GM19438 (cell line): ENCODE measurements around the gene KCTD10.
A peak's percentile ranks its signal among the peaks of the same experiment; 100 is the strongest.

Source experiments
- ATAC-seq: cut with Tn5 transposase; IDR thresholded peaks from one replicate; pipeline ENCODE4 v1.9.1; 2021; ENCODE audit warnings: low read depth; ENCODE audit not compliant: unreplicated experiment

KCTD10 gene, protein sequence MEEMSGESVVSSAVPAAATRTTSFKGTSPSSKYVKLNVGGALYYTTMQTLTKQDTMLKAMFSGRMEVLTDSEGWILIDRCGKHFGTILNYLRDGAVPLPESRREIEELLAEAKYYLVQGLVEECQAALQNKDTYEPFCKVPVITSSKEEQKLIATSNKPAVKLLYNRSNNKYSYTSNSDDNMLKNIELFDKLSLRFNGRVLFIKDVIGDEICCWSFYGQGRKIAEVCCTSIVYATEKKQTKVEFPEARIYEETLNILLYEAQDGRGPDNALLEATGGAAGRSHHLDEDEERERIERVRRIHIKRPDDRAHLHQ

DNA sequence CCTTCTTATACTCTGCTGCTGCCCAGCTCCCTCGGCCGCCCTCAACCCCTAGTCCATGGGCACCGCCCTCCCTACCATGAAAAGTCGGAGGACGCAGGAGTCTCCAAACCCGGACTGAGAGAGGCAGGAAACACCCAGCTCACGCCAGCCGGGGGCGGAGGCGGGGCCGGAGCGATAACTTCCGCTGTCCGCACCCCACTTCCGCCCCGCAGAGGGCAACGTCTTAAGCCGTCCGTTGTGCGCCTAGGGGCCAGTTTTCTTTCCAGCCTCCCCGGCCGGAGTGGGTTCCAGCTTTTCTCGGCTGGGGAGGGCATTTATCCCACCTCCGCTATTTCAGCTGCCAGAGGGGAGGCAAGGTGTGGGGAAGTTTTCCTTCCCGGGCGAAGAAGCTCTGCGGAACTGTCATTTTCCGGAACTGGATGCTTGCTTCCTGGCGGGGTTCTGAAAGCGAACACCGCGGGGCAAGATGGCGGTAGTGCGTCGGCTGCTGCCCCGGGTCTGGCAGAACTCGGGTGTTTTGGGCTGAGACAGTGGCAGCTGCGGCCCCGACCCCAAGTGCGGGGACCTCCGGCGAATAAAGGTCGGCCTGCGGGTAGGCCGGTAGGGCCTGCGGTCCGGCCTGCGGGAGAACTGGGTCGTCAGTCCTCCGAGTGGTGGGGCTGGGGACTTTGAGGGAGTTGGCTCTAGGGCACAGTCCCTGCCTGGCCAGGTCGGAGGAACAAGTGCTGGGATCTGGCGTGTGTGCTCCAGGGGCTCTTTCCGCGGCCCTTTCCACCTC, at the start of gene KCTD10, which contains the start of gene UBE3B:
Gene KCTD10 (minus strand): TSS at position 116 of the 778 bp plus-strand sequence. CDS start 38 bp downstream, at position 78.
Gene UBE3B (plus strand): TSS at position 450 of the 778 bp plus-strand sequence. CDS start 5,918 bp downstream, outside the sequence.
- peak; percentile 90 for ATAC-seq

DNA sequence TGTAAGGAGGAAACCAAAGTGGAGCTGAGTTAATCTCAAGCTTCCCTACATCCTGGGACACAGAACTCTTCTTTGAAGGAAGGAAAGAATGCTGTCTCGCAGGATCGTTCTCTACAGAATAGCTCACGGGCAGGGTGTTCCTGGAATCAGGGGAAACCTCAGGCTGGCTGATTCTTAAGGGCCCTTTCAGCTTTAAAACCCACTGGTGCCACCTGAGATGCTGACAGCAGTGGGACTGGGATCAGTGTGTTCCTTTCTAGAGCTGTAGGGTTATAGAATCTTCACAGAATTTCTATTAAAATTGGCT, 48.1 kb upstream of the KCTD10 start:
- no peak for ATAC-seq

DNA sequence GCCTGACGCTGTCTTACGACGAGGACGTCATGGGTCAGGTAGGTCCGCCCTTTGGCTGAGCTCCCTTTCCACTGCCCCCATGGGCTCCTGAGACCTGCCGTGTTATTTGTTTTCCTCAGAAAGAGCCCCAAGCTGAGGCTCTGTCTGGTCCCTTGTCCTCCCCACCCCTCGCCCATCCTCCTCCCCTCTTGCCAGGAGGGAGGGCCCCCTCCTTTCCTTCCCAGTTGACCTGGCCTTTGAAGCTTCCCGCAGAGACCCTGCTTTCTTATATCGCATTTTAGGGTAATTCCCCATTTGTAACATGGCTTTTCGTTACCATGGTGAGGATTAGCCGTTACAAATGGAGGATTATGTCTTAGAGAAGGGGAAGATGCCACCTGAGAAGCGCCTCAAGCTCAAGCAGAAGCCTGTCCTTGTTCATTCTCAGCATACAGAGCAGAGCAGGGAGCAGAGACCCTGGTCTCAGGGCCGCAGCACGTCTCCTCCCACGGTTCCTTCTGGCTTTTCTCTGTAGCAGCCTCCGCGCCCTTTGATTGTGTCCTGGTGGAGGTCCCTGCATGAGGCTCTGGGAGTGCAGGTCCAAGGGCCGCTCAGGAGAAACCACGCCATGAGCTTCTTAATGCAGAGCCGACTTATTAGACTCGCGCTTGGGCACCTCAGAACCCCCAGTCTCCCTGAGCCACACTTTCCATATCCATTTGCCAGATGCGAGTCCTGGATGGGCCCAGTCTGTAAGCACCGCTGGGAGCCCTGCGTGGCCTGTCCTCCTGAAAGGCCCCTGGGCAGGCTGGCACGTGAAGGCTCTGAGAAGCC, 47.6 kb upstream of the KCTD10 start:
- no peak for ATAC-seq

DNA sequence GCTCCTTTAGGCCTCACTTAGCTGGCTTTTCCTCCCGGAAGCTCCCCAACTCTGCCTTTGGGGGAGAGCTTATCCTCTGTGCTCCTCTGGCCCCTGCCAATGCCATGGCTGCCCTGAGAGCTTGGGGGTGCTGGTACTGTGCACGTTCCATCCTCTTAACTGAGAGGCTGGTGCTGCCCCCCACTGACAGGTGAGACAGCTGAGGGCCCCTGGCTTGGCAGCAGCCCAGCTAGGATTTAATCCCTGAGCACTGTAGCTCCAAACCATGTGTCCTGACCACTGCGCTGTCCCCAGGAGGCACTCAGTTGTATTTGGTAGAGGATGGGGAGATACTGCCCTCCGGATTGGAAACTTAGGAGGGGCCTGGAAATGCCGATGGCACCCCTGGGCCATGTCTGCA, 46.4 kb upstream of the KCTD10 start:
- ATAC-seq = no peak

DNA sequence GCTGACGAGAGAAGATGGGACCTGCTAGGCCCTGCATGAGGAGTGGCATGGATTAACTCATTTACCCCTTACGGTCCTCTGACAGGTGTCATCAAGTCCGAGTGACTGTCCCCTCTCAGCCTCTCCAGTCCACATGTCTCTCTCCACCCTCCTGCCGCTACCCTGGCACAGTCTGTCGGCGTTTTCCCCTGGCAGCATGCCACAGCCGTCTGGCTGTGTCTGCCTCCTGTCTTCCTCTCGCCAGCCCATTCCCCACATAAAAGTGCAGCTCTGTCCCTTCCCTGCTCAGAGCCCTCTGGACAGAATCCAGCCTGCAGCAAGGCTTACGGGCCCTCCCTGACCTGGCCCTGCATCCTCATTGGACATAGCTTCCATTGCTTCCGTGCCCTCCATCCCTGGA, 46.0 kb upstream of the KCTD10 start:
- ATAC-seq = no peak

DNA sequence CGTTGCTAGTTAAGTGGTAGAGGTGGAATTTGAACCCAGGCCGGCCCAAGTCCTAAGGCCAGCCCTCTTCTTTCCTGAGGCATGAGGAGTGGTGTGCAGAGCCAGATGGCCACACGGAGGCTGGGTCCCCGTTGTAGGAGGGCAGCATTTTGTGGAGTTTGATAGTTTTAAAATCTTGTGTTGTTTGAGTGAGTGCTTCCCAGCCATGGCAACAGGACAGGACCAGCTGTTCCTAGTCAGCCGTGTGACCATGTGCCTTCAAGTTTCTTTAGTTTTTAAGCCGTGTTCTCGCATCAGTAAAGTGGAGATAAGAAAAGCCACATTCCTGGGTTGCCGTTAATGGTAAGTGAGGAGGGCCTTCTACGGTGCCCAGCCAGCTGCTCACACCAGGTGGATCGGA, 44.7 kb upstream of the KCTD10 start:
- ATAC-seq = no peak

DNA sequence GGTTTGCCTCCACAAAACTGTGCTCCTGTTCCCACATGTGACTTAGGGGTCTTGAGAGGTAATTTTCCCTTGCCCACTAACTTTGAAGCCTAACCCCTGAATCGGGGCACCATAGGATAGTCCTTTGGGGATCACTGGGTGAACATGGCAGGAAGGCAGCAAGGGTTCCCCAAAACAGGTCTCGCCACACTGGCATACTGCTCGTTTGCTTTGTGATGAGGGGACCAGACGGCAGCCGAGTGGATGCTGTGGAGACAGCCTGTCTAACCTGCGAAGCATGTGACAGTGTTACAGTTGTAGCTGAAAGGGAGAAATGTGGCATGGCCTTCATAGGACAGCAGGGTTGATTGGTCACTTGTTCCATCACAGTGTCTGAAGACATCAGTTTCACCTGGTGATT, 42.7 kb upstream of the KCTD10 start:
- no peak for ATAC-seq

DNA sequence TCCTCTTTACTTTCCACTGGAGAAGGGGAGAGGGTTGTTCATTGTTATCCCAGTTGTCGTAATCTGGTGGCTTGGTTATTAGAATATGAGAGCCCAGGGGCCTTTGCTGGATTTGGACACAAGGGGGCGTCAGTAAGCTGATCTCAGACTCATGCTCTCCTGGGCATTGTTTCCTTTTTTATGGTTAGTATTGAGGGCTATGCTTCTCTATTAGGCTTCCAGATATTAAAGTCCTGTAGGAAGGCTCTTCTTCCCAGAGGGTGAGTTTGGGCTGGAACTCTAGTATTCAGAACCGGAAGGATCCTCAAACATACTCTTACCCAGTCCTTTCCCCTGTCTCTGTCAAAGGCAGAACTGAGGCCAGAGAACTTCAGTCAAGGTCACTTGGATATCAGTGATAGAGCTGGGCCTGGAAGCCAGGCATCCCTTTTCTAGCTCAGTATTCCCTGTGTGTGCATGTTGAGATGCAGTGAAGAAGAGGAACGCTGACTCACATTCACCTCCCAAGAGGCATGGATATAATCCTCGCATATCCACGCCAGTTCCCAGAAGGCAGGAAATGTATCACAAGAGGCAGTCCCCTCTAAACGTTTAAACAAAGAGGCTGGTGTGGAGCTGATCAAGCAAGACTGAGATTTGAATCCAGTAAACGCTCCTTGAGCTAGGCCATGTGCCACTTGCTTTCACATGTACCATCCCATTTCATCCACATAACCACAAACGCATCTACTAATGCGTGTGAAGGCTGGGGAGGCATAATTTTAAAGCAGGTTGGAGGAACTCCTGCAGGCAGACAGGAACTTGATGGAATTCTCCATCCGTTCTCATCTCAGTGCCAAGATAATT, 41.9 kb upstream of the KCTD10 start:
- ATAC-seq = no peak

DNA sequence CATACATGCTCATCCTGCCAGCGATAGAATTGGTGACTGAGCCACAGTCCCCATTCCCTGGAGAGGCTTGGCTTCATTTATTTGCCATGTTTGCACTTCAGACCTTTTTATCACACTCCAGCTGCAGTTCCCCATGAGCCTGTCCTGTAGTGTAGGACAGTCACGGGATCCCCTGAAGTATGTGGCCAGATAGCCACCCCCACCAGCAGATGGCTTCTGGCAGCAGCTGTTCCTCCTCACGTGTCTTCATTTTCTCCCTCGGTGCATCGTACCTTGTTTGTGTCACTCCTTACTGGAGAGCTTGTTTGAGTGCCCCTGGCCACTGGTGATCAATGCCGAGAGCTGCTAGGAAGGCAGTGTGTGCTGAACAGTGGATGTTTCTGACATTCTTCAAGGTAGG, 40.5 kb upstream of the KCTD10 start:
- no peak for ATAC-seq

DNA sequence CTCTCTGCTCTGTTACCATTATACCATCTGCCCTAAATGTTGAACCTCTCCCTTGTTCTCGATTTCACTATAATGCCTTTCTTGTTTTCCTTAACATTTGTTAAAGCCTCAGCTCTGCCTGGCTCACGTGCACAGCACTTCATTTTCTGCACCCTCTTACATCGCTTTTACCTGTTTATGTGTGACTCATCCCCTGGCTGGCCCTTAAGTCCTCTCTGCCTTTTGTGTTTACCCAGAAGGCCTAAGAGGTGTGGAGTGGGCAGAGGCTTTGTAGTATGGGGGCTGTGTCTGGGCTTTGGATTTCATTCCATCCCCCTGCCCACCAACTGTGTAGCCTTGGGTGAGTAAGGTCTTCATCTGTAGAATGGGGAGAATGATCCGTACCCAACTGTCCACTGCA, 36.9 kb upstream of the KCTD10 start:
- ATAC-seq = no peak

DNA sequence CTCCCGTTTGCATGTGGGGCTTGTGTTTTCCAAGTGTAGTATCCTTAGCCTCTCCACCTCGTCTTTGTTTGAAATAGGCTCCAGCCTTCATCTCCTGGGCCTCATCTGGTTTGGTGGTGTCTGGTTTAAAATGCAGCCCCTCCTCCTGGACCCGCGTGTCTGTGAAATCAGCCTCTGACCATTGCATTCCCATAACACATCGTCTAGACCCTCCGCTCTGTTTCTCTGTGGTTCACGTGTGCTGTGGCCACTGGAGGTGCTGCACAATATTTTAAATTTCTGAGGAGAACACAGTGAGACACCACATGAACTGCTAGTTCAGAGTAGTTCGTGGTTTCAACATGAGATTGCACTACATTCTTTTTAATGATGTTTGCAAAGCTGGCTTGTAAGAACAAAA, 36.0 kb upstream of the KCTD10 start:
- no peak for ATAC-seq

DNA sequence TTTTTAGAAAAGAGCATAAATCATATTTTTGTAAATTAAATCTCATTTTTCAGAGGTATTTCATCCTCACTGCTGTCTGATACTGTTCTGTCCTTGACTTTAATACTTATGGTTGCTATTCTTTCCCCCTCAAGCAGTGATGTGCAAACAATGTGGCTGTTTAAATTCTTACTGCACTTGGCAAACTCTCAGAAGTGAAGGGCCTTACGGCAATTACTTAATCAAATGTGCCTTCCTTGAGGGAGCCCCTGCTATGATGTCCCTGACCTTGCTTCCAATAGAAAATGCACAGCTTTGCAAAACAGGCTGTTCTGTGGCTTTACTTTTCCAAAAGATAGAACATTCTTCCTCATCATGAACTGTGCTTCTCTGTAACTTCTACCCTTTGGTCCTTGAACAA, 35.5 kb upstream of the KCTD10 start:
- no peak for ATAC-seq

DNA sequence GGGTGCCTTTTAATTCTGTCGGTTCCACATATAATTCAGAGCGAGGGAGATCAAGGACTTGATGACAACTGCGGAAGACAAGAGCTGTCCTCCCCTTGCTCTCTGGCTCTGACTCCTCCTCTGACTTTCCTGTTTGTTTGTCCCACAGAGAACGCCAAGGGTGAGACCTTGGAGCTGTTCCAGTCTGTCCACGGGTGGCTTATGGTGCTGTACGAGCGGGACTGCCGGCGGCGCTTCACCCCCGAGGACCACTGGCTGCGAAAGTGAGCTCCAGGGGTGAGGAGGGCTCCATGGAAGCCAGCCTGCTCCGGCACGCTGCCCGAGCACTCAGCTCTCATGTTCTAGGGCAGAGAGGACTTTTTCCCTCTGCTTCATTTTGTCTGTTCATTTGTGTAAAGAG, 33.1 kb upstream of the KCTD10 start:
- no peak for ATAC-seq

DNA sequence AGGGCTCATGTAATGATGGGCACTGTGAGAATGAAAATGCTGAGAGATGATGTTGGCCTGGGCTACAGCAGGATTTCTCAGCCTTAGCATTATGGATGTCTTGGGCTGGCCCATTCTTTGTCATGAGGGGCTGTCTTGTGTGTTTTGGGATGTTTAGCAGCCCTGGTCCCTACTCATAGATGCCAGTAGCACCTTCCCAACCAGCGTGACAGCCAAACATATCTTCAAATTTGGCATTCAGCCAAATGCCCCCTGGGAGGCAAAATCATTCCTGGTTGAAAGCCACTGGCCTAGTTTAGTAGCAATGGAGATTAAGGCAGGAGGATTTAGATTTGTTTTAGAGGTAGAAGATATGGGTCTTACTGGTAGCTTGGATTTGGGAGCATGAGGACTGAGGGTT, 27.0 kb upstream of the KCTD10 start:
- ATAC-seq = no peak

DNA sequence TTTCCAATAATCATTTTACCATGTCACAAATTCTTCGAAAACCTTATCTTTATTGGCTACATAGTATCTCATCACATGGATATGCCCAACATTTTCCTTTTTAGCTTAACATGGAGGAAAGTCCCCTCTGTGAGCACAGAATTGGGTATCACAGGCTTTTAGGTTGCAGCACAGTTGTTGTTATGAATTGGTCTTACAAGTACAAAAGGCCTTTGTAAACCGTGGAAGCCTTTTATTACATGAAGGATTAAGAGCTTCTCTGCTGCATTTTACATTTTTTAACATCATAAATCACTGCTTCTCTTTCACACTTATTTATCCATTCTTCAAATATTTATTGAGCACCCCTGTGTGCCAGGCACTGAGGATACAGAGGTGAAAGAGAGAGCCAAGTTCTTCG, 26.5 kb upstream of the KCTD10 start:
- ATAC-seq = no peak

DNA sequence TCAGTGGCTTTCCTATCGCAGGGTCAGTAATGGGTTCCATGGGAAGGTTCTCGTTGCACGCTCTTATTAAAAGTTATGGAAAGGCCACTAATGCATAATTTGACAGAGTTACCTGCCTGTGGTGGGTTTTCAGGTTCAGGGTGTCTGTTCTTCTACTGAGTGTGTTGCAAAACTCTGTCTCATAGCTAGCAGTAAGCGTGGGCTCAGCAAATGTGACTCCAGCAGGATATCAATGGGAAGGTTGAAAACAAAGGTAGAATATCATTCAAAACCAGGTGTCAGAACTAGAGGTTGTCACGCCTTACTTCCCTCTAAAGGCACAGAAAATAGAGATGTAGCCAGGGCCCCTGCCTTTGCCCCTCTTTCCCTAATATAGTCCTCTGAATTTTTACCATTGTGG, 25.2 kb upstream of the KCTD10 start:
- no peak for ATAC-seq

DNA sequence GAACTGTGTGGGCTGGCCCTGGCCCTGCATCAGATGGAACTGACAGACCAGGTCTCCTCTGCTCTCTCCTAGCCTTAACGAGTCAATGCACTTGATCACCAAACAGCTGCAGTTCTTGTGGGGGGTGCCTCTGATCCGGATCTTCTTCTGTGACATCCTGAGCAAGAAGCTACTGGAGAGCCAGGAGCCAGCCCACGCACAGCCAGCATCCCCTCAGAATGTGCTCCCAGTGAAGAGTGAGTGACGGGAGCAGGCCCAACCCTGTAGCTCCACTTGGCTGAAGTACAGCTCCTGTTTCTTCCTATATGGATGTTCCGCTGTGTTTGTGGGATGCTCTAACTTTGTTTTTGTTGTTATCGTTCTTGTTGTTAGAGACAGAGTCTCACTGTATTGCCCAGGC, 24.2 kb upstream of the KCTD10 start:
- ATAC-seq = no peak

DNA sequence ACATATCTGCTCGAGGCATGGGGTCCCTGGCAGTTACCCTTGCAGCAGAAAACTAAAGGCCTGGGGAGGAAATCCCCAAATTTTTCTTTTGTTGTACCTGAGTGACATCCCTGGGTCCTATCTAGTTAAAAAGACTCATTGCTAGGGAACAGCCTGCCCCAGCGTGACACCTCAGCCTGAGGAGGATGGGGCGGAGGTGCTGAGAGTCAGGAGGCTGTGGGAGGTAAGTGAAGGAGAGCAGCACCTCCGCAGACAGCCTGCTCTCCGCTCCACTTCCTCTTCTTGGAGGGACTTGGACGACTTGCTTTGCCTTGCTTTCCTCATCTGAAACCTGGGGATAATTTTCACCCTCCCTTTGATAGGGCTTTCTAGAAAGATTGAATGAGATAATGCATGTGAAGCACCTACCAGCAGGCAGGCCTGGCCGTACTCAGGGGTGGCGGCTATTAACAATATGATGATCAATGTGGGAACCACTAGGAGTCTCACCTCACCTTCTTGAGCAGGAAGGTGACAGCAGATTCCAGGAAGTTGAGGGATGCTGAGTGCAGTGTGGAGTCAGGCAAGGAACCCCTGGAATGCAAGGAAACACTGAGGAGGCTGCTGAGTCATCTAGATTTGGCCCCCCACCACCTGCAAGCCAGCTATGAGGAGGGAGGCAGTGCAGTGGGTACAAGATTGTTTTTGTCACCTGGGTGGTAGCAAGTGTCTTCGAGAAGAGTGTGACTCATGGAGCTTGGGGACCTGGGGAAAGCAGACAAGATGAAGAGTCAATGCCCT, 23.5 kb upstream of the KCTD10 start:
- no peak for ATAC-seq

DNA sequence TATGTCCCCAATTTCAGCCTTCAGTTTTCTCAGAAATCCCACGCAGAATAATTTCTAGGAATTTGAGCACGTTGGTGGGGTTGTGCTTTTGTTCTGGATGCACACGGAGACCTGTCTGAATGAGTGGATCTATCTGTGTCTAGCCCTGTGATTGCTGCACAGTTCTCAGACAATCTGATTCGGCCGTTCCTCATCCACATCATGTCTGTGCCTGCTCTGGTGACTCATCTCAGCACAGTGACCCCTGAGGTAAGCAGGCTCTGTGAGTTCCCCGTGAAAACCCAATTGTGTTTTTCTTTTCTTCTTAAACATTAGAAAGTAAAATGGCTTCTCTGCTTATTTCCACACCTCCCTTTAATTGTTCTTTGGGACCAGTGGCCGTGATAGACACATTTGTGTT, 20.6 kb upstream of the KCTD10 start:
- no peak for ATAC-seq

DNA sequence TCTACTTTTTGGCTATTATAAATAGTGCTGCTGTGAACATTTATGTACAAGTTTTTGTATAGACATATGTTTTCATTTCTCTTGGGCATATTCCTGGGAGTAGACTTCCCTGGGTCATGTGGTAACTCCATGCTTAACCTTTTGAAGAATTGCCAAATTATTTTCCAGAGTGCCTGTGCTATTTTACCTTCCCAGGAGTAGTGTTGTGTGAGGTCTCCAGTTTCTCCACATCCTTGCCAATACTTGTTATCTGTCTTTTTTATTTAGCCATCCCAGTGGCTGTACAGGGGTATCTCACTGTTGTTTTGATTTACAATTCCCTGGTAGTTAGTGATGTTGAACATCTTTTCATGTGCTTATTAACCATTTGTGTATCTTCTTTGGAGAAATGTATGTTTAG, 19.2 kb upstream of the KCTD10 start:
- ATAC-seq = no peak
